Measurements from ENCODE around the gene ZNF641. TPM values are rescaled to one million over a fixed set of nuclear protein-coding genes. Genes with fewer than 3 reads are reported as not detected.
"Not testable (repeated sequence)": the region's sequence is repeated elsewhere in the genome, so short reads cannot be mapped to it uniquely, and the experiment has no call there.

ZNF641 gene
- total RNA-seq, 1 donor from 2014 or later = 38.0 TPM

DNA sequence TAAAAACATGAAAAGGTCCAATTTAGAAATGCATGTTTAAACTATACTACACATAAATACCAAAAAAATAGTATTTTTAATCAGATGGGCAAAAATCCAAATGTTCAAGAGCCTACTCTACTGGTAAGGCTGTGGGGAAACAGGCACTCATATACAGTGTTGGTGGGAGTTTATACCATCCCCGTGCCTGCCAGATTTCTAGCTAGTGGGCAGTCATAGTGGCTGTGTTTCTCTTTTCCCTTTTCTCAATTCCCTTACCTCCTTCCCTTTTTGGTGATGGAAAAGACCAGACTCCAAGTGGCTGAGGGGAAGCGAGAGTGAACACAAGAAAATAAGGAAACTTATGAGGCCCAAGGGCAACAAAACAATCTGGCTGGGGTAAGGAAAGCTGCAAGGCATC, 14.7 kb downstream of the ZNF641 start:
- Mint-ChIP-seq H3K4me1 (peaks cover 1% of the 10 kb centered on the region), H3K36me3 (peaks cover 25% of the 10 kb centered on the region), H3K4me3 (no peak overlapping the region), H3K27me3 (ENCODE audit: low read depth) (peaks cover under 1% of the 10 kb centered on the region), H3K27ac (no peak overlapping the region), H3K9me3 (peaks cover 3% of the 10 kb centered on the region)
- DNase-seq (ENCODE audit: low spot score in 2 of 2, unreplicated experiment in 2 of 2) = no peak
- TF ChIP-seq, protein P1, sequence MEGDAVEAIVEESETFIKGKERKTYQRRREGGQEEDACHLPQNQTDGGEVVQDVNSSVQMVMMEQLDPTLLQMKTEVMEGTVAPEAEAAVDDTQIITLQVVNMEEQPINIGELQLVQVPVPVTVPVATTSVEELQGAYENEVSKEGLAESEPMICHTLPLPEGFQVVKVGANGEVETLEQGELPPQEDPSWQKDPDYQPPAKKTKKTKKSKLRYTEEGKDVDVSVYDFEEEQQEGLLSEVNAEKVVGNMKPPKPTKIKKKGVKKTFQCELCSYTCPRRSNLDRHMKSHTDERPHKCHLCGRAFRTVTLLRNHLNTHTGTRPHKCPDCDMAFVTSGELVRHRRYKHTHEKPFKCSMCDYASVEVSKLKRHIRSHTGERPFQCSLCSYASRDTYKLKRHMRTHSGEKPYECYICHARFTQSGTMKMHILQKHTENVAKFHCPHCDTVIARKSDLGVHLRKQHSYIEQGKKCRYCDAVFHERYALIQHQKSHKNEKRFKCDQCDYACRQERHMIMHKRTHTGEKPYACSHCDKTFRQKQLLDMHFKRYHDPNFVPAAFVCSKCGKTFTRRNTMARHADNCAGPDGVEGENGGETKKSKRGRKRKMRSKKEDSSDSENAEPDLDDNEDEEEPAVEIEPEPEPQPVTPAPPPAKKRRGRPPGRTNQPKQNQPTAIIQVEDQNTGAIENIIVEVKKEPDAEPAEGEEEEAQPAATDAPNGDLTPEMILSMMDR (IDR thresholded peaks at IDR 0.05; ENCODE audit: unreplicated experiment) = no peak

DNA sequence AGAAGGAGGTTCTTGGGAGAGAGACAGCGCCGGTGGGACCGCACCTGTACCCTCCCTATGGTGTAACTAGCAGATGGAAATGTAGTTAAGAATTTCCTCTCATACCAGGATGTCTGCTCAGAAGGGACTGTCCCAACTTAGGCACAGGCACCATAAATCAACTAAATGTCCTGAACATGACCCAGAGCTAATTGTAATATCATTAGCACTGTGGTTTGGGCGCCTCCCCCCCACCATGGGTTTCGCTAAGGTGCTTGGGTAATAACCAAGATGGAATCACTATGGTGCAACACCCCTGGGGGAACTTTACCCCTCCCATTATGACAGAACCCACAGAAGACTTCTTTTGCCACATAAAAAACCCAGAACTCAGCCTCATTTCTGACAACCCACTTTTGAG, 15.9 kb downstream of the ZNF641 start:
- Mint-ChIP-seq H3K4me1 (peaks cover 2% of the 10 kb centered on the region), H3K9me3 (peaks cover 3% of the 10 kb centered on the region), H3K4me3 (no peak overlapping the region), H3K27me3 (ENCODE audit: low read depth) (peaks cover 2% of the 10 kb centered on the region), H3K27ac (no peak overlapping the region), H3K36me3 (peaks cover 17% of the 10 kb centered on the region)
- DNase-seq (ENCODE audit: low spot score in 2 of 2, unreplicated experiment in 2 of 2) = no peak
- TF ChIP-seq, protein P1 (IDR thresholded peaks at IDR 0.05; ENCODE audit: unreplicated experiment) = no peak

DNA sequence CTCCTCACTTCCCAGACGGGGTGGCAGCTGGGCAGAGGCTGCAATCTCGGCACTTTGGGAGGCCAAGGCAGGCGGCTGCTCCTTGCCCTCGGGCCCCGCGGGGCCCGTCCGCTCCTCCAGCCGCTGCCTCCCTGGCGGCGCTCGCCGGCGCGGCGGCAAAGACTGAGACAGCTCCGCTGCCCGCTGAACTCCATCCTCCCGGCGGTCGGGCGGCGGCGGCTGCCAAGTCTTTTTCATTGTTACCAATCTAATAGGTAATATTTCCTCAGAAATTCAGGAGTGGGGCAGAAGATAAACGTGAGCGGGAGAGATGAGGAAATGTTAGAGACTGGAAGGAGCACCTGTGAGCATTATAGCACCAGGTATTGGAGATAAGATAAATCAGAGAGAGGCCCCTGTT, 17.0 kb downstream of the ZNF641 start:
- not testable (repeated sequence) for H3K9me3 Mint-ChIP-seq; DNase-seq (ENCODE audit: low spot score in 2 of 2, unreplicated experiment in 2 of 2); H3K4me1 Mint-ChIP-seq; H3K4me3 Mint-ChIP-seq; H3K27ac Mint-ChIP-seq; H3K27me3 Mint-ChIP-seq (ENCODE audit: low read depth)
- peaks cover 13% of the 10 kb centered on the region for H3K36me3 Mint-ChIP-seq

DNA sequence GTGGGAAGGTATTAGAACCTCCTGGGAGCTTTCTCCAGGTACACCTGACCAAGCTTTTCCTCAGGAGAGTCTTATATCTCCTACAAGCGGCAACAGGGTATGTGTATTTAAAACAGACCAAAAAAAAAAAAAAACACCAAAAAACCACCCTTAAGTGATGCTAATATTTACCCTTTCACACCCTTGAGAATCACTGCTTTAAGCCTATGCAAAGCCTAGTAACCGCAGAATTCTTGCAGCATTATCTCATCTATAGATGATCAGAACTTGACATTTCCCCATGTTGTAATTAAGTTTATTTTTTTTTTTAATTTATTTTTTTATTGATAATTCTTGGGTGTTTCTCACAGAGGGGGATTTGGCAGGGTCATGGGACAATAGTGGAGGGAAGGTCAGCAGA, 19.3 kb downstream of the ZNF641 start:
- DNase-seq (ENCODE audit: low spot score in 2 of 2, unreplicated experiment in 2 of 2) = no peak
- TF ChIP-seq, protein P1 (IDR thresholded peaks at IDR 0.05; ENCODE audit: unreplicated experiment) = no peak
- peaks cover 2% of the 10 kb centered on the region for H3K27me3 Mint-ChIP-seq (ENCODE audit: low read depth)
- H3K4me1 Mint-ChIP-seq = peaks cover 2% of the 10 kb centered on the region
- no peak overlapping the region for H3K4me3 Mint-ChIP-seq
- no peak overlapping the region for H3K27ac Mint-ChIP-seq
- peaks cover 1% of the 10 kb centered on the region for H3K9me3 Mint-ChIP-seq
- H3K36me3 Mint-ChIP-seq = no peaks in the 10 kb centered on the region

DNA sequence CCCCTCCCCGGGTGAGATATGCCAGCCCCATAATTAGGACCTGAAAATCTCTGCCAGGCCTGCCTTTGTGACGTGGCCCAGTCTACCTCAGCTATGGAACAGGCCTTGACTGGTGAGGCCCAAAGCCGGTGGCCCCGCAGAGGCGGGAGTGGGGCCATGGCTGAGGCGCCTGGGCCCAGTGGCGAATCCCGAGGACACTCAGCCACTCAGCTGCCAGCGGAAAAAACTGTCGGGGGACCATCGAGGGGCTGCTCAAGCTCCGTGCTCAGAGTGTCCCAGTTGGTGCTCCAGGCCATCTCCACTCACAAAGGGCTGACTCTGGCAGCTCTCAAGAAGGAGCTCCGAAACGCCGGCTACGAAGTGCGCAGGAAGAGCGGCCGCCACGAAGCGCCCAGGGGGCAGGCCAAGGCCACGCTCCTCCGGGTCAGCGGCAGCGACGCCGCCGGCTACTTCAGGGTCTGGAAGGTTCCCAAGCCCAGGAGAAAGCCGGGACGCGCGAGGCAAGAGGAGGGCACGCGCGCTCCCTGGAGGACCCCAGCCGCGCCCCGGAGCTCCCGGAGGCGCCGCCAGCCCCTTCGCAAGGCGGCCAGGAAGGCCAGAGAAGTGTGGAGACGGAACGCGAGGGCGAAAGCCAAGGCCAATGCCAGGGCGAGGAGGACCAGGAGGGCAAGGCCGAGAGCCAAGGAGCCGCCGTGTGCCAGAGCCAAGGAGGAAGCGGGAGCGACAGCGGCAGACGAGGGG, 21.4 kb downstream of the ZNF641 start:
- H3K4me1 Mint-ChIP-seq = peaks cover 2% of the 10 kb centered on the region
- H3K27me3 Mint-ChIP-seq (ENCODE audit: low read depth) = peaks cover 2% of the 10 kb centered on the region
- no peak for DNase-seq (ENCODE audit: low spot score in 2 of 2, unreplicated experiment in 2 of 2)
- peaks cover 10% of the 10 kb centered on the region for H3K9me3 Mint-ChIP-seq
- no peak overlapping the region for H3K4me3 Mint-ChIP-seq
- no peak overlapping the region for H3K27ac Mint-ChIP-seq
- peaks cover 4% of the 10 kb centered on the region for H3K36me3 Mint-ChIP-seq
- TF ChIP-seq, protein P1 (IDR thresholded peaks at IDR 0.05; ENCODE audit: unreplicated experiment) = no peak

DNA sequence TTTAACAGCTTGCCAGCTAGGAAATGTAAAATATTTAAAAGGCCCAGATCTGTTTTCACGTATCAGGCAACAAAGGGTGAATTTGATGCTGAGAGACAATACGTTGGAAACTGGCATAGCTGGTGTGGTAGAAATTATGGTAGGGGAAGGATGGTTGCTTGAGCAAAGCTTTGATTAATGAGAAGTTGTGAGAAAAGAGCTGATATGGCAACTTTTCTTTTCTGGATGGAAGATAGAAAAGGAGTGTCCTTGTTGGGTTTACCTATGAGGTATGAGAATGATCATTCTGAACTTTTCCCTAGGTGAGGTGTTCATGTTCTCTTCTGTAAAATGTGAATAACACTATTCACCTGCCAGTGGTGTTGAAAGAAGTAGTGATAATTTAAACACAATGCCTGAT, 34.2 kb downstream of the ZNF641 start:
- no peak for DNase-seq (ENCODE audit: low spot score in 2 of 2, unreplicated experiment in 2 of 2)
- peaks cover 3% of the 10 kb centered on the region for H3K9me3 Mint-ChIP-seq
- no peak overlapping the region for H3K27ac Mint-ChIP-seq
- no peaks in the 10 kb centered on the region for H3K4me1 Mint-ChIP-seq
- H3K36me3 Mint-ChIP-seq = no peaks in the 10 kb centered on the region
- TF ChIP-seq, protein P1 (IDR thresholded peaks at IDR 0.05; ENCODE audit: unreplicated experiment) = no peak
- no peak overlapping the region for H3K4me3 Mint-ChIP-seq
- no peaks in the 10 kb centered on the region for H3K27me3 Mint-ChIP-seq (ENCODE audit: low read depth)
